GM12878 (cell line): Measurements from ENCODE around the gene AFAP1L2. TPM values are rescaled to one million over a fixed set of nuclear protein-coding genes. Genes with fewer than 3 reads are reported as not detected.

Source experiments
- ATAC-seq: fragments of 200-7000 bp; cut with Tn5 transposase; 3 replicates; pipeline ENCODE4 v1.9.1; 2020; ENCODE audit warnings: mild to moderate bottlenecking, moderate library complexity
- BruUV-seq: library from RNA; stranded (reverse); fragments of 400-500 nt; replicated peaks from 2 replicates; lab custom pipeline; 2021; lab: Mats Ljungman, UMichigan
- CTCF ChIA-PET: fragments of 300-600 bp; sonication (Branson Sonifier 250); formaldehyde crosslinking; extraction: SDS; loops from one replicate; lab custom pipeline; 2021; ENCODE audit warnings: inconsistent platforms; lab: Yijun Ruan, JAX
- POLR2A ChIA-PET: fragments of 350-600 bp; formaldehyde crosslinking; extraction: SDS; loops from one replicate; lab custom pipeline; 2021; ENCODE audit warnings: inconsistent platforms; lab: Charles Lee
- RAD21 ChIA-PET: fragments of 300-600 bp; sonication (Branson Sonifier 250); formaldehyde crosslinking; loops from one replicate; lab custom pipeline; 2023; ENCODE audit warnings: antibody characterized with exemption; ENCODE audit not compliant: unreplicated experiment; lab: Charles Lee
- SMC1A ChIA-PET: fragments of 300-600 bp; sonication (Branson Sonifier 250); formaldehyde crosslinking; loops from one replicate; lab custom pipeline; 2023; ENCODE audit not compliant: unreplicated experiment, uncharacterized antibody; lab: Charles Lee
- DNase-seq: peaks from one replicate; pipeline ENCODE4 v3.0.0-alpha.2; 2011; ENCODE audit warnings: low read depth, low spot score
- FAIRE-seq: peaks from 3 replicates; lab custom pipeline; 2011; peaks lifted over from hg19 to GRCh38; lab: Jason Lieb, UNC
- H2AFZ ChIP-seq: 2 replicates; pipeline ENCODE4 v1.6.0; 2011; ENCODE audit warnings: low read depth, low read length, control low read depth; ENCODE audit not compliant: control insufficient read depth
- H3K27ac ChIP-seq: 2 replicates; pipeline ENCODE4 v1.5.1; 2011; ENCODE audit warnings: control low read depth; ENCODE audit not compliant: control insufficient read depth, insufficient read depth
- H3K27me3 ChIP-seq, 2 experiments: replicated peaks in 1 of 2; 2 replicates each; pipeline versions ENCODE4 v1.6.0 to v1.6.1; 2011; ENCODE audit warnings: low read length in 1 of 2; ENCODE audit not compliant: control insufficient read depth in 2 of 2, insufficient read depth in 2 of 2
- H3K36me3 ChIP-seq, 2 experiments: 2 replicates each; pipeline ENCODE4 v1.5.1; 2011; ENCODE audit warnings: low read length in 1 of 2; ENCODE audit not compliant: control insufficient read depth in 2 of 2, insufficient read depth in 2 of 2
- H3K4me1 ChIP-seq: 2 replicates; pipeline ENCODE4 v1.6.1; 2011; ENCODE audit warnings: mild to moderate bottlenecking, low read length, moderate library complexity, mixed read lengths; ENCODE audit not compliant: control insufficient read depth, insufficient read depth
- H3K4me2 ChIP-seq: 2 replicates; pipeline ENCODE4 v1.6.0; 2011; ENCODE audit warnings: control low read depth; ENCODE audit not compliant: control insufficient read depth, insufficient read depth
- H3K4me3 ChIP-seq: fragments of 200-600 bp; sonication (generic); 2 replicates; pipeline ENCODE4 v1.5.1; 2016
- H3K79me2 ChIP-seq: 2 replicates; pipeline ENCODE4 v1.6.0; 2011; ENCODE audit warnings: low read length; ENCODE audit not compliant: control insufficient read depth, insufficient read depth
- H3K9ac ChIP-seq: 2 replicates; pipeline ENCODE4 v1.8.0; 2011; ENCODE audit warnings: low read length, control low read depth, mixed read lengths; ENCODE audit not compliant: control insufficient read depth, insufficient read depth
- H3K9me3 ChIP-seq: replicated peaks from 3 replicates; pipeline ENCODE4 v1.5.1; 2011; ENCODE audit warnings: mild to moderate bottlenecking, low read length; ENCODE audit not compliant: control insufficient read depth, insufficient read depth
- H4K20me1 ChIP-seq: 2 replicates; pipeline ENCODE4 v1.6.0; 2011; ENCODE audit not compliant: control insufficient read depth, insufficient read depth
- EED ChIP-seq: sonication (generic); IDR thresholded peaks from 2 replicates; pipeline ENCODE4 v1.6.1; 2016; ENCODE audit warnings: antibody characterized with exemption, low read depth
- ETV6 ChIP-seq, 2 experiments: fragments of 450-650 bp in 1 of 2; IDR thresholded peaks in 1 of 2; conservative IDR thresholded peaks in 1 of 2; 2 replicates each; pipeline ENCODE4 v1.6.1; 2014; ENCODE audit warnings: antibody characterized with exemption in 1 of 2, borderline replicate concordance in 1 of 2, low read depth in 1 of 2, mild to moderate bottlenecking in 1 of 2, moderate library complexity in 1 of 2
- HDAC2 ChIP-seq: fragments of 200-600 bp; sonication (generic); IDR thresholded peaks from 2 replicates; pipeline ENCODE4 v1.6.1; 2017
- HDAC6 ChIP-seq: fragments of 200-600 bp; sonication (generic); IDR thresholded peaks from one replicate; pipeline ENCODE4 v1.8.0; 2017; ENCODE audit warnings: antibody characterized with exemption; ENCODE audit not compliant: unreplicated experiment
- IKZF1 ChIP-seq: fragments of 450-650 bp; conservative IDR thresholded peaks from 2 replicates; pipeline ENCODE4 v1.6.1; 2017; ENCODE audit warnings: antibody characterized with exemption, mild to moderate bottlenecking
- PML ChIP-seq: IDR thresholded peaks from 2 replicates; pipeline ENCODE4 v1.6.1; 2012; ENCODE audit warnings: low read length, inconsistent platforms
- WGBS: methylation state at CpG from one replicate; pipeline ENCODE4 v1.1.6; 2016; ENCODE audit warnings: low lambda C conversion rate; ENCODE audit not compliant: insufficient replicate concordance, insufficient coverage; ENCODE audit errors: missing lambda C conversion rate; 5-methylcytosine and 5-hydroxymethylcytosine counted together
- in situ Hi-C: fragments of 300-500 bp; cut with MboI; formaldehyde crosslinking; loops from 9 replicates; pipeline ENCODE4 v1.14.3; 2018; ENCODE audit warnings: mixed read lengths
- intact Hi-C: fragments of 100-400 bp; cut with micrococcal nuclease; formaldehyde crosslinking; loops from one replicate; pipeline ENCODE4 v1.14.2; 2022; ENCODE audit not compliant: unreplicated experiment
- polyA plus RNA-seq, 11 experiments: library from polyadenylated mRNA; depleted of rRNA in 4 of 11; unstranded in 6 of 11; stranded (reverse) in 5 of 11; fragments of >200 nt; fragmentation: Nextera tagmentation in 4 of 11; fragmentation: Illumina TruSeq in 1 of 11; extraction: Ambion mirVana in 4 of 11; extraction: Trizol in 1 of 11; gene quantifications; 1 replicate in 1 of 11; 2 replicates in 10 of 11; pipeline versions ENCODE4 v1.2.1 to v1.2.3, GENCODE V29; 2011 to 2016; ENCODE audit warnings: inconsistent platforms in 2 of 11, missing spikeins in 2 of 11, low read depth in 1 of 11
- total RNA-seq, 4 experiments: library from RNA; depleted of rRNA in 3 of 4; stranded (reverse); fragments of >200 nt in 3 of 4; fragmentation: Illumina TruSeq in 1 of 4; extraction: Trizol in 1 of 4; gene quantifications; 2 replicates each; pipeline versions ENCODE4 v1.2.1 to v1.2.3, GENCODE V29; 2013 to 2021
- TF ChIP-seq, protein P1 (sequence below): IDR thresholded peaks from 2 replicates; pipeline ENCODE4 v1.6.1; 2011; ENCODE audit warnings: low read depth, mild to moderate bottlenecking, low read length, moderate library complexity, borderline replicate concordance; ENCODE audit errors: extremely low read depth

Gene AFAP1L2
- total and polyA plus RNA-seq, 10 of the 15 experiments (the other 5 are each of a cell fraction or from before 2014, with no cell fraction given): 0.03 to 4.0 (median 0.34) TPM

DNA sequence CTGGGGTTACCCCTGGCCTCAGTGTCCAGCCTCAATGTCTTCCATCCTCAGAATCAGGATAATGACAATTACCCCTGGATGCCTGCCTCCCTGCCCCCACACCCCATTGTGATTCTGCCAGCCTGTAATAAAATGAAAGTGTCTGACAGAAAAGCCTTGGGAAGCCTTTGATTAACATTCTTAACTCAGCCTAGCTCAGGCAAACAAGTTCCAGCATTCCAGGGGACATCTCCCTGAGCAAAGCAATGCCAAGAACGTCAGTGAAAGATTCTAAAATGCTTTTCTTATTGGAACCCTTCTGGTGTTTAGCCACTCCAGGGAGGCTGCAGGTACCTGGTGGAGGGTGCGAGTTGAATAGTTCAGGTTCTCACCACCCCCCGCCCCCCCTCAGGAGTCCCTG lies 18.7 kb downstream of the AFAP1L2 start:
- H3K4me3 ChIP-seq: no peak overlapping the region
- H3K36me3 ChIP-seq: no peaks in the 10 kb centered on the region
- H2AFZ ChIP-seq: no peak overlapping the region
- WGBS: 49% methylated on average over 3 of the region's 3 CpGs
- RAD21 ChIA-PET: interaction anchor here (0.8 to 4.2 kb wide), 3 partner anchors 10 to 82 kb away, joined by 3 to 27 read pairs (median 5); no protein-coding TSS in a partner anchor
- CTCF ChIA-PET: interaction anchor here (0.5 to 5.1 kb wide), 5 partner anchors 13 to 447 kb away, joined by 3 to 23 read pairs (median 4); no protein-coding TSS in a partner anchor
- peaks cover 14% of the 10 kb centered on the region; the same call in 2 of the 3 replicates for H3K9me3 ChIP-seq
- H3K27ac ChIP-seq: no peak overlapping the region
- POLR2A ChIA-PET: interaction anchor here (0.6 to 0.7 kb wide), 2 partner anchors 20 to 43 kb away, joined by 3 to 4 read pairs; no protein-coding TSS in a partner anchor
- SMC1A ChIA-PET: interaction anchor here (1.4 kb wide), 1 partner anchor 18 kb away, joined by 7 read pairs; no protein-coding TSS in a partner anchor
- H3K79me2 ChIP-seq: no peaks in the 10 kb centered on the region
- intact Hi-C loops: no loop called here
- no peaks in the 10 kb centered on the region for H4K20me1 ChIP-seq
- no peak overlapping the region for H3K4me2 ChIP-seq
- H3K9ac ChIP-seq: no peak overlapping the region
- no peaks in the 10 kb centered on the region for H3K27me3 ChIP-seq
- TF ChIP-seq HDAC2 (no peak), IKZF1 (no peak), PML (no peak), ETV6 (conservative IDR thresholded peaks at IDR 0.05 in 1 of 2, IDR thresholded peaks at IDR 0.05 in 1 of 2; ENCODE audit: borderline replicate concordance in 1 of 2, low read depth in 1 of 2) (no peak), EED (no peak), HDAC6 (no peak)
- TF ChIP-seq, protein P1, sequence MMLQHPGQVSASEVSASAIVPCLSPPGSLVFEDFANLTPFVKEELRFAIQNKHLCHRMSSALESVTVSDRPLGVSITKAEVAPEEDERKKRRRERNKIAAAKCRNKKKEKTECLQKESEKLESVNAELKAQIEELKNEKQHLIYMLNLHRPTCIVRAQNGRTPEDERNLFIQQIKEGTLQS: no peak
- ATAC-seq (no peak), FAIRE-seq (no peak), DNase-seq (no peak)
- H3K4me1 ChIP-seq: peaks cover 23% of the 10 kb centered on the region
- in situ Hi-C loops: no loop called here
- BruUV-seq: no TSS peak
